SK-N-SH (cell line): Measurements from ENCODE around the gene WDR17. TPM values are rescaled to one million over a fixed set of nuclear protein-coding genes. Genes with fewer than 3 reads are reported as not detected.

Experiments
- CTCF ChIA-PET: fragments of 300-600, 350-600 bp; formaldehyde crosslinking; extraction: SDS; loops from one replicate; lab custom pipeline; 2021; lab: Yijun Ruan, JAX
- POLR2A ChIA-PET: fragments of 350-600 bp; sonication (Branson Sonifier 250); formaldehyde crosslinking; extraction: SDS; loops from one replicate; lab custom pipeline; 2020; ENCODE audit warnings: antibody characterized with exemption, inconsistent platforms; lab: Yijun Ruan, JAX
- DNase-seq: peaks from one replicate; pipeline ENCODE4 v3.0.0; 2012
- H2AFZ ChIP-seq: fragments of 200-600 bp; sonication (generic); 2 replicates; pipeline ENCODE4 v1.8.1; 2016; ENCODE audit warnings: antibody characterized with exemption, mild to moderate bottlenecking, low read depth
- H3F3A ChIP-seq: fragments of 200-600 bp; sonication (generic); replicated peaks from 2 replicates; pipeline ENCODE3; 2016; ENCODE audit warnings: antibody characterized with exemption, mild to moderate bottlenecking; ENCODE audit not compliant: insufficient read depth
- H3K27ac ChIP-seq, 2 experiments: fragments of 200-500 bp in 1 of 2; fragments of 200-600 bp in 1 of 2; sonication (Bioruptor generic) in 1 of 2; sonication (generic), shearing (Covaris generic) in 1 of 2; 2 replicates each; pipeline versions ENCODE4 v1.5.1 to v1.6.1; 2014 to 2016; ENCODE audit warnings: low read depth in 2 of 2, inconsistent platforms in 1 of 2, low read length in 1 of 2, mild to moderate bottlenecking in 1 of 2, mixed read lengths in 1 of 2
- H3K27me3 ChIP-seq: fragments of 200-600 bp; sonication (generic), shearing (Covaris generic); 2 replicates; pipeline ENCODE4 v1.6.1; 2016; ENCODE audit warnings: mixed run types; ENCODE audit not compliant: insufficient read depth
- H3K36me3 ChIP-seq, 2 experiments: fragments of 200-500 bp in 1 of 2; fragments of 200-600 bp in 1 of 2; sonication (Bioruptor generic) in 1 of 2; sonication (generic) in 1 of 2; replicated peaks in 1 of 2; 2 replicates each; pipeline versions ENCODE3 to v1.5.1; 2014 to 2016; ENCODE audit warnings: low read length in 1 of 2, mild to moderate bottlenecking in 1 of 2; ENCODE audit not compliant: insufficient read depth in 2 of 2, control insufficient read depth in 1 of 2
- H3K4me1 ChIP-seq, 2 experiments: fragments of 200-500 bp in 1 of 2; fragments of 200-600 bp in 1 of 2; sonication (Bioruptor generic) in 1 of 2; sonication (generic), shearing (Covaris generic) in 1 of 2; 2 replicates each; pipeline versions ENCODE4 v1.5.1 to v1.6.1; 2014 to 2016; ENCODE audit warnings: low read depth in 1 of 2, low read length in 1 of 2, mixed run types in 1 of 2; ENCODE audit not compliant: insufficient read depth in 2 of 2, control insufficient read depth in 1 of 2
- H3K4me2 ChIP-seq: fragments of 200-600 bp; sonication (generic), shearing (Covaris generic); 2 replicates; pipeline ENCODE4 v1.6.1; 2017; ENCODE audit warnings: mixed run types
- H3K4me3 ChIP-seq, 2 experiments: fragments of 200-500 bp in 1 of 2; fragments of 200-600 bp in 1 of 2; sonication (Bioruptor generic) in 1 of 2; sonication (generic), shearing (Covaris generic) in 1 of 2; 2 replicates each; pipeline versions ENCODE4 v1.5.1 to v1.8.1; 2014 to 2016; ENCODE audit warnings: low read depth in 2 of 2, inconsistent platforms in 1 of 2, low read length in 1 of 2, mild to moderate bottlenecking in 1 of 2, mixed read lengths in 1 of 2, moderate library complexity in 1 of 2
- H3K79me2 ChIP-seq: fragments of 200-600 bp; sonication (generic); 2 replicates; pipeline ENCODE4 v1.8.1; 2017; ENCODE audit warnings: mild to moderate bottlenecking; ENCODE audit not compliant: insufficient read depth
- H3K9ac ChIP-seq: fragments of 200-600 bp; sonication (generic); 2 replicates; pipeline ENCODE4 v1.6.1; 2017; ENCODE audit warnings: mixed run types
- H3K9me2 ChIP-seq: fragments of 200-600 bp; sonication (generic); 2 replicates; pipeline ENCODE4 v1.6.1; 2017; ENCODE audit warnings: mixed run types
- H3K9me3 ChIP-seq: fragments of 200-600 bp; sonication (generic); 2 replicates; pipeline ENCODE4 v1.6.1; 2017; ENCODE audit warnings: mixed run types, mild to moderate bottlenecking, moderate library complexity
- H4K20me1 ChIP-seq: fragments of 200-600 bp; sonication (generic); 2 replicates; pipeline ENCODE4 v1.6.1; 2017; ENCODE audit warnings: mild to moderate bottlenecking, mixed run types; ENCODE audit not compliant: insufficient read depth
- GABPA ChIP-seq: IDR thresholded peaks from 2 replicates; pipeline ENCODE4 v1.4.0; 2012; ENCODE audit warnings: low read depth, mild to moderate bottlenecking
- RCOR1 ChIP-seq: fragments of 150-350 bp; IDR thresholded peaks from 2 replicates; pipeline ENCODE4 v1.6.1; 2017; ENCODE audit warnings: antibody characterized with exemption, low read length
- SMC3 ChIP-seq: IDR thresholded peaks from 2 replicates; pipeline ENCODE4 v1.6.1; 2012; ENCODE audit warnings: low read depth, low read length, improper control_type of control experiment
- USF1 ChIP-seq: IDR thresholded peaks from 2 replicates; pipeline ENCODE4 v1.4.0; 2012; ENCODE audit warnings: low read depth, borderline replicate concordance
- WGBS: methylation state at CpG from one replicate; pipeline ENCODE4 v1.1.6; 2017; ENCODE audit warnings: low lambda C conversion rate; 5-methylcytosine and 5-hydroxymethylcytosine counted together
- polyA plus RNA-seq, 3 experiments: library from polyadenylated mRNA; depleted of rRNA; stranded (reverse); fragments of >200 nt; gene quantifications; 2 replicates each; pipeline ENCODE4 v1.2.3, GENCODE V29; 2012
- TF ChIP-seq, protein P1 (sequence below): fragments of 200-600 bp; sonication (generic); IDR thresholded peaks from 2 replicates; pipeline ENCODE4 v1.6.1; 2017; ENCODE audit warnings: antibody characterized with exemption, mild to moderate bottlenecking, moderate library complexity
- TF ChIP-seq, protein P2 (sequence below): IDR thresholded peaks from 2 replicates; pipeline ENCODE4 v1.6.1; 2012; ENCODE audit warnings: mild to moderate bottlenecking, low read depth, low read length, moderate library complexity

The WDR17 gene
- polyA plus RNA-seq, 1 of the 3 experiments (the other 2 are of a cell fraction) = 0.72 TPM

- no peaks in the 10 kb centered on the region for H3K27me3 ChIP-seq
- H3K9me3 ChIP-seq = no peaks in the 10 kb centered on the region
- H3K27ac ChIP-seq = no peak overlapping the region
- no peak overlapping the region for H2AFZ ChIP-seq
- ChIA-PET CTCF (interaction anchor here (1.2 to 2.5 kb wide), 2 partner anchors 18 to 224 kb away, joined by 3 to 11 read pairs; no protein-coding TSS in a partner anchor), POLR2A (no interaction called here)
- H3K4me1 ChIP-seq = no peaks in the 10 kb centered on the region
- H3K4me3 ChIP-seq = no peak overlapping the region
- no peaks in the 10 kb centered on the region for H3K36me3 ChIP-seq
- no peak for DNase-seq
- no peaks in the 10 kb centered on the region for H3F3A ChIP-seq
- WGBS = 64% methylated on average over 2 of the region's 2 CpGs
- H4K20me1 ChIP-seq = no peaks in the 10 kb centered on the region
- TF ChIP-seq USF1 (no peak), GABPA (no peak), RCOR1 (no peak)
- no peak overlapping the region for H3K4me2 ChIP-seq
- H3K9me2 ChIP-seq = no peaks in the 10 kb centered on the region; the same call in 1 of the 2 replicates
- no peaks in the 10 kb centered on the region for H3K79me2 ChIP-seq
- no peak overlapping the region for H3K9ac ChIP-seq
These were observed 11.9 kb upstream of the WDR17 start for GRCh38 chr4:176053785-176054184.

- Histone ChIP-seq H3K9me2 (no peaks in the 10 kb centered on the region; the same call in 1 of the 2 replicates), H3K4me2 (no peak overlapping the region), H2AFZ (no peak overlapping the region), H3K9ac (no peak overlapping the region), H3K27me3 (no peaks in the 10 kb centered on the region), H3K4me1 (no peaks in the 10 kb centered on the region), H3F3A (no peaks in the 10 kb centered on the region), H3K79me2 (no peaks in the 10 kb centered on the region), H3K36me3 (no peaks in the 10 kb centered on the region), H3K4me3 (no peak overlapping the region), H4K20me1 (no peaks in the 10 kb centered on the region), H3K27ac (no peak overlapping the region), H3K9me3 (no peaks in the 10 kb centered on the region)
- WGBS = 14% methylated on average over 2 of the region's 2 CpGs
- TF ChIP-seq, protein P1, sequence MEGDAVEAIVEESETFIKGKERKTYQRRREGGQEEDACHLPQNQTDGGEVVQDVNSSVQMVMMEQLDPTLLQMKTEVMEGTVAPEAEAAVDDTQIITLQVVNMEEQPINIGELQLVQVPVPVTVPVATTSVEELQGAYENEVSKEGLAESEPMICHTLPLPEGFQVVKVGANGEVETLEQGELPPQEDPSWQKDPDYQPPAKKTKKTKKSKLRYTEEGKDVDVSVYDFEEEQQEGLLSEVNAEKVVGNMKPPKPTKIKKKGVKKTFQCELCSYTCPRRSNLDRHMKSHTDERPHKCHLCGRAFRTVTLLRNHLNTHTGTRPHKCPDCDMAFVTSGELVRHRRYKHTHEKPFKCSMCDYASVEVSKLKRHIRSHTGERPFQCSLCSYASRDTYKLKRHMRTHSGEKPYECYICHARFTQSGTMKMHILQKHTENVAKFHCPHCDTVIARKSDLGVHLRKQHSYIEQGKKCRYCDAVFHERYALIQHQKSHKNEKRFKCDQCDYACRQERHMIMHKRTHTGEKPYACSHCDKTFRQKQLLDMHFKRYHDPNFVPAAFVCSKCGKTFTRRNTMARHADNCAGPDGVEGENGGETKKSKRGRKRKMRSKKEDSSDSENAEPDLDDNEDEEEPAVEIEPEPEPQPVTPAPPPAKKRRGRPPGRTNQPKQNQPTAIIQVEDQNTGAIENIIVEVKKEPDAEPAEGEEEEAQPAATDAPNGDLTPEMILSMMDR = peak; percentile 32
- TF ChIP-seq SMC3 = peak; percentile 16; the same call in 1 of the 2 replicates
- TF ChIP-seq, protein P2, sequence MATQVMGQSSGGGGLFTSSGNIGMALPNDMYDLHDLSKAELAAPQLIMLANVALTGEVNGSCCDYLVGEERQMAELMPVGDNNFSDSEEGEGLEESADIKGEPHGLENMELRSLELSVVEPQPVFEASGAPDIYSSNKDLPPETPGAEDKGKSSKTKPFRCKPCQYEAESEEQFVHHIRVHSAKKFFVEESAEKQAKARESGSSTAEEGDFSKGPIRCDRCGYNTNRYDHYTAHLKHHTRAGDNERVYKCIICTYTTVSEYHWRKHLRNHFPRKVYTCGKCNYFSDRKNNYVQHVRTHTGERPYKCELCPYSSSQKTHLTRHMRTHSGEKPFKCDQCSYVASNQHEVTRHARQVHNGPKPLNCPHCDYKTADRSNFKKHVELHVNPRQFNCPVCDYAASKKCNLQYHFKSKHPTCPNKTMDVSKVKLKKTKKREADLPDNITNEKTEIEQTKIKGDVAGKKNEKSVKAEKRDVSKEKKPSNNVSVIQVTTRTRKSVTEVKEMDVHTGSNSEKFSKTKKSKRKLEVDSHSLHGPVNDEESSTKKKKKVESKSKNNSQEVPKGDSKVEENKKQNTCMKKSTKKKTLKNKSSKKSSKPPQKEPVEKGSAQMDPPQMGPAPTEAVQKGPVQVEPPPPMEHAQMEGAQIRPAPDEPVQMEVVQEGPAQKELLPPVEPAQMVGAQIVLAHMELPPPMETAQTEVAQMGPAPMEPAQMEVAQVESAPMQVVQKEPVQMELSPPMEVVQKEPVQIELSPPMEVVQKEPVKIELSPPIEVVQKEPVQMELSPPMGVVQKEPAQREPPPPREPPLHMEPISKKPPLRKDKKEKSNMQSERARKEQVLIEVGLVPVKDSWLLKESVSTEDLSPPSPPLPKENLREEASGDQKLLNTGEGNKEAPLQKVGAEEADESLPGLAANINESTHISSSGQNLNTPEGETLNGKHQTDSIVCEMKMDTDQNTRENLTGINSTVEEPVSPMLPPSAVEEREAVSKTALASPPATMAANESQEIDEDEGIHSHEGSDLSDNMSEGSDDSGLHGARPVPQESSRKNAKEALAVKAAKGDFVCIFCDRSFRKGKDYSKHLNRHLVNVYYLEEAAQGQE = no peak
- DNase-seq = no peak
- POLR2A ChIA-PET = no interaction called here
- CTCF ChIA-PET = interaction anchor here (0.7 to 2.5 kb wide), 5 partner anchors 9 to 285 kb away, joined by 3 to 11 read pairs (median 4); no protein-coding TSS in a partner anchor
These were observed 10.7 kb upstream of the WDR17 start for GRCh38 chr4:176054942-176055341.
